ENCODE data around the gene TPRG1L.

TPRG1L gene

DNA sequence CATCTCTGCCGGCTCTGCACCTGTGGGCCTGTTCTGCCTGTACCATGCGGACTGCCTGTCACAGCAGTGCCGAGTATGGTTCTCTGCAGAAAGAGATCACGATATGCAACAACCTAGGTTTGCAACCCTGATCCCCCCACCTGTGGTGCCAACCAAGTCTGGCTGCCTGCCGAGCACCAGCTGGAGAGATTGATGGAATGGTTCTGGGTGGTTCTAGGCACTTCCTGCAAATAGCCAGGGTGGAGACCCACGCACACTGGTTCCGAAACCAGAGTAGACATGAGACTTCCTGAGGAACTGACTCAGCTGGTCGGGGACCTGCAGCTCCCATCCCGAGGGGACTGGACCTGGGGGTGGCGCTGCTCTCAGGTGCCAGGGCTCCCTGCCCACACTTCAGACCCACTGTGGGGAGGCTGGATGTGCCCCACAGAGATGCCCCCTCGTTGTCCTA, 5.4 kb downstream of the TPRG1L start:
- DNase-seq: no peak

DNA sequence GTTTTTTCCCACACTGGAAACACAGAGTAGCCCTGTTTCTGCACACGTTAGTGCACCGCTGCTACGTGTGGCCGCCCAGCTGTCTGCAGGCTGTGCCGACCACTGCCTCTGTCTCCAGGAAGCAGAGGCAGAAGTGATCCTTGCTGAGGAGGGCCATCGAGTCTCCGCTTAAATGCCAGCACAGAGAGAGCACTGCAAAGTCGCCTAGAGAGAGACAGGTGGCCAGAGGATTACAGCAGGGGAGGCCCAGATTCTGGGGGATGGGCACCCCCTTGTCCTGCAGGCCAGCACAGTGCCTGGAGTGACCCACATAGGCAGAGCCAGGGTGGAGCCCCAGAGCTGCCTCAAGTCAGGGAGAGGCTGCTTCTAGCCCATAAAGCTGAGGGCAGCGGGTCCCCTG, 6.1 kb downstream of the TPRG1L start:
- DNase-seq: no peak

DNA sequence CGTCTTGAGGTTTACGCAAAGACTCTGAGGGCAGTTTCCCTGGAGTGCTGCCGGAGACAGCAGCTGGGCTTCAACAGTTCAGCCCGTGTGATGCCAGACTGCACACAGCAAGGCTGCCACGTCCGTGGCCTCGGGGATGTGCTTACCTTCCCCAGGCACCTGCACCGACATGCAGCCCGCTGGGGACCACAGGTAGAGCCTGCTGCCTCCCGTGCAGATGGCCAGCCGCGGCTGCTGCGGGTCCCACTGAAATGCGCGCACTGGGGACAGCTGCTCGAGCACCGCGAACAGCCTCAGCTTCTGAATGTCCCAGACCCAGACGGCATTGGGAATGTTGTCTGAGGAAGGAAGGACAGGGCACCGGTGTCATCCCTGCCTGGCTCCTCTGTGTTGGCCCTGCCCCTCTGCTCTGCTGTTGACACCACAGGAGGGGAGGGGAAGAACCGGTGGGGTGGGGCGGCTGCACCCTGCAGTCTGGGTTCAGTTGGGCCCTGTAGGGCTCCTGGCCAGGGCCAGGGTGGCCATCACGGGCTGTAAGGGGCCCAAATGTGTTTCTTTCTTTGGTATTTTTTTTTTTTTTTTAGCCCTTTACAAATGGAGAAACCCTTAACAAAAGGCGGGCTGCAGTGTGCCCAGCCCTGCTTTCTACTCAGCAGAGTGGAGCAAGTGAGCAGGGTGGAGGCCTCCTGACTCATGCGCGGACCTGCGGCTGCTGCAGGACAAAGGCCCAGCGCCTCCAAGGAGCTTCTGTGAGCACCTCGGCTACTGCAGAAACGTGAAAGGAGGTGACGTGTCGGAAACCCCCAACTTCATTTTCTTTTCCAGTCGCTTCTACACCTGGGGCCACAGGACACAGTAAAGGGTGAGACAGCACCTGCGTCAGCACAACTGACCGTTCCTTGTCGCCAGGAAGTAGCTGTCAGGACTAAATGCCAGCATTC, 6.8 kb downstream of the TPRG1L start:
- DNase-seq: no peak

DNA sequence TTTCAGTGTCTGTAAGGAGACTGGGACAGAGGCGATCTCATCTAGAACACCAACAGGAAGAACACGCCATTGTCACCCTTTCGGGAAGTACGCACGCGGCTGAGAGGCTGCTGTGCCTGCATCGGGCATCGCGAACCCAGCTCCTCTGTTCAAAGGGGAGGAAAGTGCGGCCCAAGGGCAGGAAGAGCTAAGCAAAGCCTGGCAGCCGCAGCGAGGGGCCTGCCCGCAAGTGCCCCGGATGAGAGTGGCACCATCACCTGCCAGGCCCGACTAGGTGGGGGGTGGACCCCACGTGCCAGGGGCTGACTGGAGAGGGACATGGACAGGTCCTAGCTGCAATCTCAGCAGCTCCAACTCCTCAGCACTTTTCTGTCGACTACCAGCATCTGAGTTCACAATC, 7.5 kb downstream of the TPRG1L start:
- no peak for DNase-seq

DNA sequence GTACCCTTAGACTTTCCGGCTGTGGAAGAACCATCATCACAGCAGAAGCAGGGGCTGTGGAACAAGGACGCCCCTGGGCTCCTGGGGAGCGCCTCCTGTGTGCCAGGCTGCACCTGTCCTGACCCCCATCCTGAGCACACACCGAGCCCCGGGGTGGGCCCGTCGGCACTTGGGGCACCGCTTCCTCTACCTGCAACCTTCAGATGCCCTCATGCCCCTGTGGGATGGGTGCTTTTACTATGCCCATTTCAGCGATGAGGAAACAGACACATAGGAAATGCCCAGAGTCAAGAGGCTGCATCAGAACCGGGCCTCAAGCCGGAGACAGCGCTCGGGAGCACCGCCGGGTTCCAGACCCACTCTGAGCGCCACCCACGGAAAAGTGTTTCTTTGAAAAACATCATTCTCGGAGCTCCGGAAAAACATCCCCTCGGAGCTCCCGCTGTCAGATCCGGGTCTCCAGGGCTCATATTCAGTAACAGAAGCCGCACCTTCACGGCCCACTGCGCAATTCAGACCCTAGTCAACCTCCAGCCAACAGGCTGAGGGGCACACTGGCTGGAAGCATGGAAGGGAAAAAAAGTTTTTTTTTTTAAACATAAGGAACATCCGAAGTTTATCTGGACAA, 8.0 kb downstream of the TPRG1L start:
- DNase-seq: no peak

DNA sequence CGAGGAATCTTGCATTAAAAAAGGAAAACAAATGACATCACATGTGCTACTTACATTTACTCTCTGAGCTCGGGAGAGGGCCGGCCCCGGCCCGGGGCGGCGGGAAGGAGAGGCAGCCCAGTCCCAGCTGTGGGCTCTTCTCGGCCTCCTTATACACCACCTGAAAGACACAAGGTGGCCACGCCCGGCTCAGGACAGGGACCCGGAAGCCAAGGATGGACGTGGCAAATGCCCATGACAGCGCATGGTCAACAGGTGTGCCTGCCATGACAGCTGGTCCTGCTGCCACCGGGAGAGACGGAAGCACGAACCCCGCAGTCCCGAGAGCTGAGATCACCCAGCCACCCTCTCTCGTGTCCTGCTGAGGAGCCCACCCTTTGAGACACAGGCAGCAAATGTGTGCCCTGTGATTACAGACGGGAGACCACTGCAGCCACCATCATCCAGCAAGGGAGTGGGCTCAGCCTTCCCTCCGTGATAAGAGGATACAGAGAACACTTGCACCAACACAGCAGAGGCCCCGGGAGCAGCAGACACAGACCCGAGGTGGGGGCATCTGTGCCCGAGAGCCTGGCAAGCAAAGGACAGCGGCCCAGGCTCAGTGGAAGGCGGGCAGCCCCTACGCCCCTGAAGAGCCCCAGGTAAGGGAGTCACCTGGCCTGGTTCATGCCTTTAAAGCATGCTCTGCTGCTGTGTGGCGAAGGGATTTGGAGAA, 8.7 kb downstream of the TPRG1L start:
- DNase-seq: no peak

DNA sequence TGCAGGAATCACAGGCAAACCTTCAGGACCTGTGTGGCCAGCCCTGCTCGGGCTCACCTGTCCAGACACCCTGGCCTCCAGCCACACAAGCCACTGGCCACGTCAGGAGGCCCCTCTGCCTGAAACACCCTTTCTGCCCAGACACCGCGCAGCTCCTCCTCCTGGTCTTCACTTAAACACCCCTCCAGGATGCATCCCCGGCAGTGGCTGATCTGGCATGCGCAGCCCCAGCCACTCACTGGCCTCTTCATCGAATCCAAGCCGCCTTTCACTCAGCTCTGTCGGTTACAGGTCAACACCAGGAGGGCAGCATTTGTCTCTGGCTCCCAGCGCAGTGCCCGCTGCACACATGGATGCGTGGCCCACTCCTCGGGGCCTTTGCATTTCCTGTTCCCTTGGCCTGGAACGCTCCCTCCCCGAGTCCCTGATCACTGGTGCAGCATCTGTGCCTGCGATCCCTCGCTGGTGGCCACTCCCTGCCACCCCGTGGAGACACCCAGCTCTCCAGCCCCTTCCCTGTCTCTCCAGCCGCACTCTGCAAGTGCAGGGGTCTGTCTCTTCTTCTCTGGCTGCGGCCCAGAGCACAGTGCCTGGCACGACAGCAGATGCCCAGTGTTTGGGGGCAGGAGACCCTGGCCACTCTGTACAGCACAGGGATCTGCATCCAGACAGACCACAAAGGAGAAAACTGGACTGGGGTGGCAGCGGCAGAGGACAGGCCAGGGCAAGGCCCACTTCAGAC, 9.4 kb downstream of the TPRG1L start:
- no peak for DNase-seq

DNA sequence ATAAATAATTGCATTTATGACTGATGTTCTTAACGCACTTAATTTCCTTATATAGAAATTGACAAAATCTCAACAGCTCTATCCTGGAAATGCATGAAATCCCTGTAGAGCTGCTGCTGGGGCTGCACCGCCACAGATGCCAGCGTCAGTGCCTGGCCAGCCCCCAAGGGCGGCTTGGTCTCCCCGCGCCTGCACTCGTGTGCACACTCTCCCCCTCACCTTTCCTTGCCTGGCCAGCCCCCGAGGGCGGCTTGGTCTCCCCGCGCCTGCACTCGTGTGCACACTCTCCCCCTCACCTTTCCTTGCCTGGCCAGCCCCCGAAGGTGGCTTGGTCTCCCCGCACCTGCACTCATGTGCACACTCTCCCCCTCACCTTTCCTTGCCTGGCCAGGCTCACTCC, 11.3 kb downstream of the TPRG1L start:
- no peak for DNase-seq

DNA sequence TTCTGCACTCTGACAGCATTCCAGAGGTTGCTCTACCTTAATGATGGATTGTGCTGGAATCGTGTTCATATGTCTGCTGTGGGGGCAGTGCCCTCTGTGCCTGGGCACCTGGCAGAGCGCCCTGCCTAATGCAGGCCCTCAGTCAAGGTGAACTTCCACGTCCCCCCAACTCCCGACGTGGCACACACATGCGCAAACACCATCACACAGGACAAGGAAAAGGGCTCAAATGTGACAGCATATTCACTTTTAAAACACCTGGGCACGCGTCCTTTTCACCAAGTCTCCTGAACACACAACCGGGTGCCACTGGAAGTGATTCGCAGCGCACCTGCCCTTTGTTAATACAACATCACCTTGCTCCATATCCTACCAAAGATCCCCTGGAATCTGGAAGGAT, 11.7 kb downstream of the TPRG1L start:
- DNase-seq: no peak

DNA sequence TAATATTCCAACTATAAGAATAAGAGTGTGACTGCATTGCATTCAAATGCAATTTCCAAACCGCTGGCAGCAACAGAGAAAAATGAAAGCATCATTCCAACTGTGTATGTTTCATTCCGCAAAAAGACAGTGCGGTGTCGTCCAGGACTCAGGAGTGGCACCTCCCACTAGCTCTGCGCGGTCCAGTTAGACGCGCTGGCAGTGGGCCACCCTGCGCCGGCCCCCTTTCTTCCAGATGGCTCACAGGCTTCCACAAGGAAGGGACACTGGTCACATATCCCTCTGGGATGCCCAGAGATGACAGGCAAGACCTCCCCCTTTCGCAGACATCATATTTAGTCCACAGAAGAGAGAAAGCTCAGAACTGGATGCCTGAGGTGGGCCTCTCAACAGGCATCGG, 13.2 kb downstream of the TPRG1L start:
- DNase-seq: no peak

DNA sequence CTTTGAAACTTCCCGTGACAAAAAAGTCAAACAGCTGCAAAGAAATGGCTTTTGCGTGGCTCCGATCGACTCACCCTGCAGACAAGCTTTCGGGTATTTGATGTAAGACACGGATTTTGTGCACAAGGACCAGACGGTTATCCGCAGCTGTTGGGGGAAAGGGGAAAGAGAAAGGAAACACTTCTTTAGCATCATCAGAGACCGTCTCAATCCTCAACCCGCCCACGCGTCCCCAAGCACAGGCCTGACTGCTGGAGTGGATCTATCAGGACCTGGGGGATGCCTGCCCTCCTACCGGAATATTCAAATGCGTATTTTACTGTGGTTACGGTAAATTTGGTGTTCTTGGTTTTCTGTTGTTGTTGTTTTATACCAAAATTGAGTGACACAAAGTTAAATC, 13.9 kb downstream of the TPRG1L start:
- DNase-seq: no peak

DNA sequence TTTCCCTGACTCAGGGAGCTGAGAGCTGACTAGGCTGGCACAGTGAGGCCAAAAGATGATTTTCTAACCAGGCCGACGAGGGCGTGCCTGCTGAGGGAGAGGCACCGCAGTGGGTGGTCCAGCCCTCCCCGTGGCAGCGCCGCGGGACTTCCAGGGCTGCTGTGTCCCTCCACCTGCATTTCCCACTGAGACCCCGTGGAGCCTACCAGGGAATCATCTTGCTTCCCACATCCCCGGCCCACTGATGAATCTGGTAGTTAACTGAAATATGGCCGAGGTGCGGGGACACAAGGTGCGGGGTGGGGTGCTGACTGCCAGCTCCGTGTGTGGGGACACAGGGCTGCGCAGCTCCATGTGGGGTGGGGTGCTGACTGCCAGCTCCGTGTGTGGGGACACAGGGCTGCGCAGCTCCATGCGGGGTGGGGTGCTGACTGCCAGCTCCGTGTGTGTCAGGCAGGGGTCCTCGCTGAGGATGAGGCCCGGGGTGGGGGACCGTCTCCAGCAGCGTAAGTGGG, 14.6 kb downstream of the TPRG1L start:
- DNase-seq: no peak

DNA sequence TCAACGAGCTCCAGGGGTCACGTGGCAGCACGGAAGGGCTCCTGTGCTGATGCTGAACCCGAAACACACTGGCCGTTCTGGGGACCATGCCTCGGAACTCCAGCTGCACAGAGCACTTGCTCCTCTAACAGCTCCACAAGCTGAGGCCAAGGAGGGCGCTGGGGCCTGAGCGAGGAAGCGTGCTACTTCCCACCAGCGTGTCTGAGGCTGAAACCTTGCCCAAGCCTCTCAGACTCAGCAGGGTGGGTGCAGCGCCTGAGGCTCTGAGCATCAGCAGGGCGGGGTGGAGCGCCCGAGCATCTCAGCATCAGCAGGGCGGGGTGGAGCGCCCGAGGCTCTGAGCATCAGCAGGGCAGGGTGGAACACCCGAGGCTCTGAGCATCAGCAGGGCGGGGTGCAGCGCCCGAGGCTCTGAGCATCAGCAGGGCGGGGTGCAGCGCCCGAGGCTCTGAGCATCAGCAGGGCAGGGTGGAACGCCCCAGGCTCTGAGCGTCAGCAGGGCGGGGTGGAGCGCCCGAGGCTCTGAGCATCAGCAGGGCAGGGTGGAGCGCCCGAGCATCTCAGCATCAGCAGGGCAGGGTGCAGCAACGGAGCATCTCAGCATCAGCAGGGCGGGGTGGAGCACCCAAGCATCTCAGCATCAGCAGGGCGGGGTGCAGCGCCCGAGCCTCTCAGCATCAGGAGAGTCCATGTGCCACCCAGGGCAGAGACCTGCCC, 15.5 kb downstream of the TPRG1L start:
- DNase-seq: no peak

DNA sequence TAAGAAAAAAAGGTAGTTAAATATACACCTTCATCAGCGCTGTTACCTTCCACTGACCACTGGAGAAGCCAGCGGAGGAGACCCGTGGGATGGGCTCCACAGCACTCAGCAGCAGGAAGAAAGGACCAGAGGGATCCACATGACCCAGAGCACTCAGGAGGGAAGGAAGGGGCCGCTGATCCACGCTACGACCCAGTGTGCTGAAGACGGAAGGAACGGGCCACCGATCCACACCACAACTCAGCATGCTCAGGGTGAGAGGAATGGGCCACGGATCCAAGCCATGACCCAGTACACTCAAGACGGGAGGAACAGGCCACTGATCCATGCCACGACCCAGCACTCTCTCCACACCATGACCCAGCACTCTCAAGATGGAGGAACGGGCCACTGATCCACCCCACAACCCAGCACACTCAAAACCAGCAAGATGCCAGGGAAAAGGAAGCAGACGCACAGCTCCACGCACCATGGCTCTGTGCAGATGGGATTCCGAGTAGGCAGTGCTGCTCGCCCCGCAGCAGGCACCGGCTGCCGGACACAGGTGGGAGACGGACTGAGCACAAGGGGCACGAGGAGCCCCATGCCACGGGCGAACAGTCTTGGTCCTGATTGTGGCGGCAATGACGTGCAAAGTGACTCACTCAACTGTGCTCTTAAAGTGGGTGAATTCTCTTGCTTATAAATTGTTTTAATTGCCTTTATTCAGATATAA, 16.4 kb downstream of the TPRG1L start:
- DNase-seq: no peak

DNA sequence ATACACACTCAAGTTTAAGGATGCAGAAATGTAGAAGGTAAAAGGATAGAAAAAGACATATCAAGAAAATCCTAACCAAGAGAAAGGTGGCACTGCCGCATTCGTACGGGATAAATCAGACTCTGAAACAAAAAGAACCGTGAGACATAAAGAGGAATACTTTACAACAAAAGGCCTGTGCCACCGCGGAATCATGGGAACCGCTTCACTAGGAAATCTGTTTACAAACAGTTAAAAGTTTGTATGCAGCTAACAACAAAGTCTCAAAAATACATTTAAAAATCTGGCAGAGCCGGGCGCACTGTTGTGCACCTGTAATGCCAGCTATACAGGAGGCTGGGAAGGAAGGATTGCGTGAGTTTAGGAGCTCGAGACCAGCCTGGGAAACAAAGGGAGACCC, 17.0 kb downstream of the TPRG1L start:
- DNase-seq: no peak

DNA sequence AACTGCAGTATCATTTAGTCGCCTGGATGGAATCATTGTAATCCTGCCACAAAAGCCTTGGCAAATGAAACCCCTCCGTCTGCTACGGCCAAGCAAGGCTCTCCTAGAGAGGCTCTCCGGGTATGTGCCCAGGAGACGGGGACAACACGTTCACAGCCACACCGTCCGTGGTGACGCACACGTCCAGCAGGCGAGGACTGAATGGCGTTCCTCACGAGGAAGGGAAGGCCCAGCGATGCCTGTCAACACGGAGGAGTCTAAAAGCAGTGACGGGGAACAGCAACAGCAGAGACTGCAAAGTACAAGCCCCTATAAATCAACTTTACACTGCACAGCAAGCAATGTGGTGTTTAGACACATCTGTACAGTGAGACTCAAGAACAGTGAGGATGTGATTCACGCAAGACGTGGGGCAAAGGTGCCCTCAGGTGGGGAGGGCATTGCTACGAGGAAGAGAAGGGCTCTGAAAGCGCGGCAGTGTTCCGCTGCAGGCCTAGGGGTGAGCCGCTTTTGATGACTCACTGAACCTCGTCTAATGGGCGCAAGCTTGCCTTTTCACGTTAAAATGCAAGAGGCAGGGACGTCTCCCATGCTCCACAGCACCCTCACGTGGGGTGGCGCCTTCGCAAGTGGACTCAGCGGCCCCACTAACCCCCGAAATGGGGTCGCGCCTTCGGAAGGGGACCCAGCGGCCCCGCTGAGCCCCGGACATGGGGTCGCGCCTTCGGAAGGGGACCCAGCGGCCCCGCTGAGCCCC, 18.3 kb downstream of the TPRG1L start:
- no peak for DNase-seq

DNA sequence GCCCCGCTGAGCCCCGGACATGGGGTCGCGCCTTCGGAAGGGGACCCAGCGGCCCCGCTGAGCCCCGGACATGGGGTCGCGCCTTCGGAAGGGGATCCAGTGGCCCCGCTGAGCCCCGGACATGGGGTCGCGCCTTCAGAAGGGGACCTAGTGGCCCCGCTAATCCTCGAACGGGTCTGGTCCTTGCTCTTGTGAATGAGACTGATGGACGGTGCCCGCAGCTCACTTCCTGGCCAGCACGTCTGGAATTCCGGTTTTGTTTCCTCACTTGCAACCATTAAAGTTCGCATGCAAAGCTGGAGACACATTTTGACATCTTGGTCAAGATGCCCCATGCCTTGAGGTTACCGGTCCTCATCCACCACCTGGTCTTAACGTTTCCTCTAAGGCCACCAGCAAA, 19.5 kb downstream of the TPRG1L start:
- DNase-seq: no peak

DNA sequence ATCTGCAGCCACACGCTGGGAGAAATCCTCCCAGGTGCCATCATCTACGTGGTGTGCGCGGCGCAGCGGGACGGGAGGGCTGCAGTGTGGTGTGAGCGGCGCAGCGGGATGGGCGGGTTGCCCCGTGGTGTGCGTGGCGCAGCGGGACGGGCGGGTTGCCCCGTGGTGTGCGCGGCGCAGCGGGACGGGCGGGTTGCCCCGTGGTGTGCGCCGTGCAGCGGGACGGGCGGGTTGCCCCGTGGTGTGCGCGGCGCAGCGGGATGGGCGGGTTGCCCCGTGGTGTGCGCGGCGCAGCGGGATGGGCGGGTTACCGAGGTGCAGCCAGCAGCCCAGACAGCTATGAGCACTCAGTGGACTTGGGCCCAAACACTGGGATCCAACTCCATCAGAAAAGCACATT, 20.4 kb downstream of the TPRG1L start:
- no peak for DNase-seq

DNA sequence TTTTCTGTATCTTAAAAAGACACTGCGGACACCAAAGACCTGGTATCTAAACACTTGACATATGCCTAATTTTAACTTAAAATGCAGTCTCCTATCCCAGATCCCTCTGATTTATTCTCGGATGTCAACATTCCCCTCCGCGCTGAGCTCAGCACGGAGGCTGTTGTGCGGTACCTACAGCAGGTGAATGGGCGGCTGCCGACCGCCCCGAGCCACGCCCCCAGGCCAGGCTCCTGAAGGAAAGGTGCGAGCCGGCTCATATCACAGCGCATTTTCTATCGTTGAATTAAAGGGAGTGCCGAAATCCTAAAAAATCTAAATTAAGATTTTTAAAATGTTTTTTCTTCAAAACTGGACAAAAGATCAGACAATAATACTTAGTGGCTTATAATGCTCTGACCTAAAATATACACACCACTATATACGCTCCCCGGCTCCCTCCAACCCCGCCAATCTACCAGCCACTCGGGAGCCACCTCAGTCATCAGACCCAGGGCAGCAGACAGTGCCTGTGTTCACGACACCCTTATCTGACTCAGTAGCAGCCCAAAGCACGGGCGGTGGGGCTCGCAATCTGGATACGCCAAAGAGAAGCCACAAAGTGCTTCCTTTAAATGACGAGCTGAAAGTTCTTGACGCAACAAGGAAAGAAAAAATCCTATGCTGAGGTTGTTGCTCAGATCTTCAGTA, 21.0 kb downstream of the TPRG1L start:
- DNase-seq: no peak

DNA sequence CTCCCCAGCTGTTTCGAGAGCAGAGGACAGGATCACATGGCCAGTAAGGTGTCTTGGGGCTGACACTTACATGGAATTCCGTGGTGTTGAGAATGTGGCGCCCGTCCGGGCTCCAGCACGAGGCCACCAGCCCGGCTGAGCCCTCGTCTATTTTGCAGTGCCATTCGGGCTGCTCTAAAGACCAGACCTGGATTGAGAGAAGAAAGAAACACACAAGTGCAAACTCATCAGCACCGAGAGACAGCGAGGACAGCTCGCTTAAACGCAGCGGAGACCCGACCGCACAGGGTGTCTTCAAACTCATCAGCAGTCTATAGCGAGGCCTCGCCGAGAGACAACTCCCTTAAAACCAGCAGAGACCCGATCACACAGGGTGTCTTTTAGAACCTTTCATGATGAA, 21.8 kb downstream of the TPRG1L start:
- no peak for DNase-seq
